Right atrium auricular region (tissue), 2 donors: ENCODE results near the gene COX7B2. TPM values are rescaled to one million over a fixed set of nuclear protein-coding genes. Genes with fewer than 3 reads are reported as not detected.

Experiments used
- DNase-seq: peaks from one replicate; pipeline ENCODE4 v3.0.0-alpha.2; 2019; ENCODE audit warnings: low spot score
- H3K27ac ChIP-seq, 2 donors: fragments of 200-600 bp; sonication (generic); 1 replicate in 1 of 2; 2 replicates in 1 of 2; pipeline ENCODE4 v1.5.1; 2016 to 2019
- H3K27me3 ChIP-seq, 2 donors: fragments of 200-600 bp; sonication (generic); one replicate each; pipeline versions ENCODE4 v1.5.1 to v1.6.0; 2017 to 2019
- H3K36me3 ChIP-seq: fragments of 200-600 bp; sonication (generic); one replicate; pipeline ENCODE4 v1.5.1; 2016
- H3K4me1 ChIP-seq, 2 donors: fragments of 200-600 bp; sonication (generic); one replicate each; pipeline versions ENCODE4 v1.5.1 to v1.6.0; 2017 to 2019
- H3K4me3 ChIP-seq, 2 donors: fragments of 200-600 bp; sonication (generic); 1 replicate in 1 of 2; 2 replicates in 1 of 2; pipeline ENCODE4 v1.5.1; 2017 to 2019; ENCODE audit warnings: mild to moderate bottlenecking in 1 of 2, moderate library complexity in 1 of 2
- H3K9me3 ChIP-seq, 2 donors: fragments of 200-600 bp; sonication (generic); one replicate each; pipeline ENCODE4 v1.5.1; 2019
- CTCF ChIP-seq, 2 donors: fragments of 200-600 bp; sonication (generic); IDR thresholded peaks; one replicate each; pipeline ENCODE4 v1.5.1; 2019; ENCODE audit warnings: antibody characterized with exemption in 2 of 2
- total RNA-seq, 2 donors: library from RNA; depleted of rRNA; stranded (reverse); fragments of >200 nt; gene quantifications; one replicate each; pipeline ENCODE4 v1.1.0, GENCODE V29; 2016

COX7B2 gene
- total RNA-seq: not detected

DNA sequence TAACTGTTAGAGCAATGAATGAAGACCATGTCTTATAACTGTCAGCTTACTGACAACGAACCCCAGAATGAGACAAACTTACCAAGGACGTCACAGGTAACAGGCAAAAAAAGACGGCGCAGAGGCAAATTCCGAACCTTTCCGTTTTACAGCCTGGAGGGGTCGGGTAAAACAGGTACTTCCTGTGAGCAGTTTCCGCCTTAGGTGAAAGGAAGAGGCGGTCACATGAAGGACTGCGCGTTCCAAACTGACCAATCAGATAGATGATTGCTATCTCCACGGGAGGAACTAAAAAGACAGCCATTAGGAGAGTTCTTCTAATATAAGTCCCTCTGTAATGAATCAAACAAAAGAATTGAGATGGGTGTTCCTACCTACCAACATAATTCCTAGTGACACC, at the start of gene COX7B2:
COX7B2 (minus strand) TSS at position 168 of the 400 bp plus-strand sequence. CDS start 174,053 bp downstream, outside the sequence.
- DNase-seq: no peak
- Histone ChIP-seq H3K27ac (no peak within 1 kb of the TSS), H3K4me1 (no peaks in the 10 kb centered on the region), H3K4me3 (no peak within 1 kb of the TSS), H3K9me3 (no peaks in the 10 kb centered on the region), H3K36me3 (no peaks in the 10 kb centered on the region), H3K27me3 (no peaks in the 10 kb centered on the region)
- TF ChIP-seq CTCF (IDR thresholded peaks at IDR 0.05): no peak

- H3K27ac ChIP-seq: no peak overlapping the region
- H3K4me1 ChIP-seq: no peaks in the 10 kb centered on the region
- H3K27me3 ChIP-seq: no peaks in the 10 kb centered on the region
- H3K4me3 ChIP-seq: no peak overlapping the region
- H3K36me3 ChIP-seq: no peaks in the 10 kb centered on the region
- H3K9me3 ChIP-seq: no peaks in the 10 kb centered on the region
- no peak for DNase-seq
- no peak for TF ChIP-seq CTCF (IDR thresholded peaks at IDR 0.05)
Observed at GRCh38 chr4:46956451-46956850, 47.4 kb upstream of the COX7B2 start.

GRCh38 chr4:46955601-46956000, 46.6 kb upstream of the COX7B2 start:
- H3K9me3 ChIP-seq: no peaks in the 10 kb centered on the region
- H3K27ac ChIP-seq: no peak overlapping the region
- no peaks in the 10 kb centered on the region for H3K27me3 ChIP-seq
- DNase-seq: no peak
- no peak overlapping the region for H3K4me3 ChIP-seq
- TF ChIP-seq CTCF (IDR thresholded peaks at IDR 0.05): no peak
- H3K36me3 ChIP-seq: no peaks in the 10 kb centered on the region
- no peaks in the 10 kb centered on the region for H3K4me1 ChIP-seq

GRCh38 chr4:46954643-46955042, 45.6 kb upstream of the COX7B2 start:
- TF ChIP-seq CTCF (IDR thresholded peaks at IDR 0.05): no peak
- H3K27me3 ChIP-seq: no peaks in the 10 kb centered on the region
- no peaks in the 10 kb centered on the region for H3K36me3 ChIP-seq
- no peak overlapping the region for H3K4me3 ChIP-seq
- no peak overlapping the region for H3K27ac ChIP-seq
- no peaks in the 10 kb centered on the region for H3K4me1 ChIP-seq
- no peak for DNase-seq
- no peaks in the 10 kb centered on the region for H3K9me3 ChIP-seq

- H3K36me3 ChIP-seq: no peaks in the 10 kb centered on the region
- H3K27me3 ChIP-seq: no peaks in the 10 kb centered on the region
Observed at GRCh38 chr4:46953564-46953963, 44.5 kb upstream of the COX7B2 start.

More at GRCh38 chr4:46953564-46953963, 44.5 kb upstream of the COX7B2 start:
- no peak for DNase-seq
- no peak for TF ChIP-seq CTCF (IDR thresholded peaks at IDR 0.05)
- H3K4me1 ChIP-seq: no peaks in the 10 kb centered on the region
- no peak overlapping the region for H3K4me3 ChIP-seq
- H3K27ac ChIP-seq: no peak overlapping the region
- H3K9me3 ChIP-seq: no peaks in the 10 kb centered on the region
